Vagina (tissue), 2 donors: ENCODE results near the gene BRIX1. TPM values are rescaled to one million over a fixed set of nuclear protein-coding genes. Genes with fewer than 3 reads are reported as not detected.

ENCODE experiments used
- DNase-seq, 2 donors: peaks; one replicate each; pipeline ENCODE4 v3.0.0-alpha.2; 2017; ENCODE audit errors: extremely low spot score in 2 of 2
- H3K27ac ChIP-seq: fragments of 200-600 bp; sonication (generic); one replicate; pipeline ENCODE4 v1.5.1; 2019
- H3K27me3 ChIP-seq: fragments of 200-600 bp; sonication (generic); one replicate; pipeline ENCODE4 v1.5.1; 2019
- H3K36me3 ChIP-seq, 2 donors: fragments of 200-600 bp; sonication (generic); one replicate each; pipeline ENCODE4 v1.5.1; 2017 to 2019
- H3K4me1 ChIP-seq: fragments of 200-600 bp; sonication (generic); one replicate; pipeline ENCODE4 v1.5.1; 2019
- H3K4me3 ChIP-seq, 2 donors: fragments of 200-600 bp; sonication (generic); 1 replicate in 1 of 2; 2 replicates in 1 of 2; pipeline ENCODE4 v1.5.1; 2016 to 2019
- H3K9me3 ChIP-seq: fragments of 200-600 bp; sonication (generic); one replicate; pipeline ENCODE4 v1.5.1; 2019
- CTCF ChIP-seq, 3 experiments: fragments of 450-650 bp in 2 of 3; fragments of 200-600 bp in 1 of 3; sonication (generic) in 1 of 3; IDR thresholded peaks; one replicate each; pipeline ENCODE4 v1.5.1; 2017 to 2019; ENCODE audit warnings: antibody characterized with exemption in 3 of 3, mild to moderate bottlenecking in 2 of 3, moderate library complexity in 2 of 3
- POLR2A ChIP-seq, 2 donors: fragments of 450-650 bp; IDR thresholded peaks; one replicate each; pipeline ENCODE4 v1.6.1; 2017; ENCODE audit warnings: antibody characterized with exemption in 2 of 2, mild to moderate bottlenecking in 2 of 2, moderate library complexity in 2 of 2
- POLR2AphosphoS5 ChIP-seq, 2 donors: sonication (generic); formaldehyde crosslinking; IDR thresholded peaks; one replicate each; pipeline ENCODE4 v1.9.0; 2017; ENCODE audit warnings: antibody characterized with exemption in 2 of 2, mild to moderate bottlenecking in 2 of 2, low read depth in 1 of 2; ENCODE audit not compliant: insufficient read depth in 1 of 2
- intact Hi-C: fragments of 100-400 bp; cut with DNase I; formaldehyde crosslinking; loops from one replicate; pipeline ENCODE4 v1.15.1; 2023
- total RNA-seq: library from RNA; depleted of rRNA; stranded (reverse); fragments of >200 nt; gene quantifications from one replicate; pipeline ENCODE4 v1.2.3, GENCODE V29; 2016

Gene BRIX1
- total RNA-seq, 1 donor from 2014 or later = 10.3 TPM

GRCh38 chr5:34889394-34889793 is 26.1 kb upstream of the BRIX1 start:
- Histone ChIP-seq H3K36me3 (no peaks in the 10 kb centered on the region), H3K4me3 (no peak overlapping the region), H3K27me3 (no peaks in the 10 kb centered on the region), H3K27ac (no peak overlapping the region), H3K4me1 (no peaks in the 10 kb centered on the region), H3K9me3 (no peaks in the 10 kb centered on the region)
- intact Hi-C loops = no loop called here
- DNase-seq = no peak
- TF ChIP-seq POLR2AphosphoS5 (IDR thresholded peaks at IDR 0.05; ENCODE audit: insufficient read depth in 1 of 2, low read depth in 1 of 2) (no peak), POLR2A (IDR thresholded peaks at IDR 0.05) (no peak), CTCF (IDR thresholded peaks at IDR 0.05) (no peak)

- no peak for DNase-seq
- intact Hi-C loops = no loop called here
These were observed 23.5 kb upstream of the BRIX1 start for GRCh38 chr5:34891981-34892380.

DNA sequence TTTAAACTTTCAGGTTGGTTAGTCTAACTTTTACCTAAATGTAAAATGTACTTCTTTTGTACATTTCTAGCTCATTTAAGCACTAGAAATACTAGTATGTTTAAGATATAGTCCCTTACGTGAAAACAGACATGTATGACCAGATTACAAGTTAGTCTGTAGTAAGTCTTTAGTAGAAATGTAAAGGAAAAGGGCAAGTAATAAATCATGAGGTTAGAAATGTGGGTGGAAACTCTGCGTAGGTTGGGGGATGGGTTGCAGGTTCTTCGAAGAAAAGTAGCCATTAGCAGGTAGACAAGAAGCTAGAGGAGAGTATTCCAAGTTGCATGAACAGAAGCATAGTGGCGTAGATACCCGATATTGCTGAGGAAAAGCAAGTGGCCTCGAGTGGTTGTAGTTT is 23.1 kb upstream of the BRIX1 start:
- DNase-seq = no peak
- H3K27me3 ChIP-seq = no peaks in the 10 kb centered on the region
- H3K4me1 ChIP-seq = no peaks in the 10 kb centered on the region
- H3K27ac ChIP-seq = no peak overlapping the region
- TF ChIP-seq POLR2AphosphoS5 (IDR thresholded peaks at IDR 0.05; ENCODE audit: insufficient read depth in 1 of 2, low read depth in 1 of 2) = no peak
- TF ChIP-seq POLR2A (IDR thresholded peaks at IDR 0.05) = no peak
- no peak for TF ChIP-seq CTCF (IDR thresholded peaks at IDR 0.05)
- no peaks in the 10 kb centered on the region for H3K9me3 ChIP-seq
- intact Hi-C loops = no loop called here
- no peak overlapping the region for H3K4me3 ChIP-seq
- no peaks in the 10 kb centered on the region for H3K36me3 ChIP-seq

More at GRCh38 chr5:34891981-34892380, 23.5 kb upstream of the BRIX1 start:
- H3K27ac ChIP-seq = no peak overlapping the region
- no peaks in the 10 kb centered on the region for H3K4me1 ChIP-seq
- TF ChIP-seq POLR2A (IDR thresholded peaks at IDR 0.05) = no peak
- no peak for TF ChIP-seq CTCF (IDR thresholded peaks at IDR 0.05)
- no peak for TF ChIP-seq POLR2AphosphoS5 (IDR thresholded peaks at IDR 0.05; ENCODE audit: insufficient read depth in 1 of 2, low read depth in 1 of 2)
- no peak overlapping the region for H3K4me3 ChIP-seq
- H3K36me3 ChIP-seq = no peaks in the 10 kb centered on the region
- no peaks in the 10 kb centered on the region for H3K9me3 ChIP-seq
- H3K27me3 ChIP-seq = no peaks in the 10 kb centered on the region

DNA sequence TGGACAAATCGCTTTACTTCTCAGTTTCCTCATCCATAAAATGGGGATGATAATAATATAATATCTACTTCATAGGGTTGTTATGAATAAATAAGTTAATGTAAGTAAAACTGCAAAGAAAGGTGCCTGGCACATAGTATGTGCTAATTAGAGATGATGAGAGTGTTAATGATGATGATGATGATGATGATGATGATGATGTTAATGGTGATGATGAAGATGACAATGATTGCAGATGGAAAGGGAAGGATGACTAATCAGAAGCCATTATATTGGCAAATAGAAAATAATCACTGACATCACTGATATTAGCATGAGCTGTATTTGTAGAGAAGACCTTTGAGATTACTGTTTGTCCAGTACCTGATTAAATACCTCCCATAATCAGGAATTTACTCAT is 20.8 kb upstream of the BRIX1 start:
- Histone ChIP-seq H3K4me3 (no peak overlapping the region), H3K9me3 (no peaks in the 10 kb centered on the region), H3K4me1 (no peaks in the 10 kb centered on the region), H3K27me3 (no peaks in the 10 kb centered on the region), H3K27ac (no peak overlapping the region), H3K36me3 (no peaks in the 10 kb centered on the region)
- no peak for TF ChIP-seq CTCF (IDR thresholded peaks at IDR 0.05)
- TF ChIP-seq POLR2AphosphoS5 (IDR thresholded peaks at IDR 0.05; ENCODE audit: insufficient read depth in 1 of 2, low read depth in 1 of 2) = no peak
- TF ChIP-seq POLR2A (IDR thresholded peaks at IDR 0.05) = no peak
- intact Hi-C loops = loop anchor here (2.0 kb wide), 1 partner anchor 408 kb away; no protein-coding TSS in a partner anchor
- no peak for DNase-seq

DNA sequence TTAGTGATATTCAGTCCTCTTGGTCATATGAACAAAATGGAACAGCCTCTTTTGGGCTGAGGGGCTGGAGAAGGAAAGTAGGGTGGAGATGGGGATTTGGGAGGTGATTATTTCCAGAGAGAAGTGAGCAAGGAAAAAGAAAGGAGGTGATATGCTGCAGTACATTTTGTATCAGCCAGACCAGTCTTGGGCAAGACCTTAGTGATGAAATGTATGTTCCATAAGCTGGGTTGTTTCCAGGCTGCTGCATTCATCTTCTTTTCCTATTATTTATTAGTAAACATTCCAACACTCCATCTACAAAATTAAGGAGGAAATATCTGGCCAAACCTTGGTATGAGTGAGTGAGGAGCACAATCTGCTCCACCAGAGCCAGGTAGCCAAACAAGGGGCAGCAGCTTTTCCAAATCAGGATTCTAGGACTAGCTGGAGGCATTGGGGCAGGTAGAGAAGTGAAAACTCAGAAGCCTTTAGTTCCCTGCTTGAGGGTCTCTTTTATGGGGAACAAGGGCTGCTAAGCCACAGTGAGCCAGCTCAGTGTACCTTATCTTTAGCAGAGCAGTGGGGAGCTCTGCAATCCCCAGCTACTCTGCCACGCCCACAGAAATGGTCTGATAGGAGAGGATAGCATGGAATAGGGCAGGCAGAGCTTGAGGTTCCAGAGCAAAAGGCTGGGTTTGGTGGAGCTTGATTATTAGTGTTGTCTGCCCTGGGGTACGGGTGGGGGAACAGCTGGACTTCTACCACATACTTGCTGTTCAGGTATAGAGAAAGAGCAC is 19.7 kb upstream of the BRIX1 start:
- TF ChIP-seq POLR2A (IDR thresholded peaks at IDR 0.05) = no peak
- no peak for TF ChIP-seq CTCF (IDR thresholded peaks at IDR 0.05)
- no peak for TF ChIP-seq POLR2AphosphoS5 (IDR thresholded peaks at IDR 0.05; ENCODE audit: insufficient read depth in 1 of 2, low read depth in 1 of 2)
- no peak overlapping the region for H3K4me3 ChIP-seq
- no peaks in the 10 kb centered on the region for H3K36me3 ChIP-seq
- intact Hi-C loops = loop anchor here (2.0 kb wide), 1 partner anchor 409 kb away; no protein-coding TSS in a partner anchor
- no peaks in the 10 kb centered on the region for H3K9me3 ChIP-seq
- DNase-seq = no peak
- H3K27me3 ChIP-seq = no peaks in the 10 kb centered on the region
- no peak overlapping the region for H3K27ac ChIP-seq
- H3K4me1 ChIP-seq = no peaks in the 10 kb centered on the region
